Stimulated activated effector memory CD8-positive, alpha-beta T cell treated with anti-CD3 and anti-CD28 coated beads, Interleukin-12 subunit alpha, Interleukin-12 subunit beta, amount 100 ng/mL, for 72 hours (primary cell): ENCODE measurements around the gene WDR11.
A peak's percentile ranks its signal among the peaks of the same experiment; 100 is the strongest.

ENCODE experiments used
- ATAC-seq: fragments of 150-1000 bp; cut with Tn5 transposase; 2 replicates; pipeline ENCODE4 v1.10.0; 2021
- DNase-seq, 2 donors: peaks; one replicate each; pipeline ENCODE4 v3.0.0; 2021 to 2022; ENCODE audit warnings: low spot score in 2 of 2
- H3K27ac Mint-ChIP-seq: one replicate; pipeline ENCODE4 v1.8.0; 2022; ENCODE audit warnings: mild to moderate bottlenecking, mixed read lengths
- H3K36me3 Mint-ChIP-seq: one replicate; pipeline ENCODE4 v1.8.0; 2022; ENCODE audit warnings: mild to moderate bottlenecking, mixed read lengths
- H3K4me1 Mint-ChIP-seq: one replicate; pipeline ENCODE4 v1.8.0; 2022; ENCODE audit warnings: mixed read lengths
- H3K4me3 Mint-ChIP-seq: one replicate; pipeline ENCODE4 v1.8.0; 2022; ENCODE audit warnings: mild to moderate bottlenecking, mixed read lengths
- H3K9me3 Mint-ChIP-seq: one replicate; pipeline ENCODE4 v1.8.0; 2022; ENCODE audit warnings: mixed read lengths

Gene WDR11

DNA sequence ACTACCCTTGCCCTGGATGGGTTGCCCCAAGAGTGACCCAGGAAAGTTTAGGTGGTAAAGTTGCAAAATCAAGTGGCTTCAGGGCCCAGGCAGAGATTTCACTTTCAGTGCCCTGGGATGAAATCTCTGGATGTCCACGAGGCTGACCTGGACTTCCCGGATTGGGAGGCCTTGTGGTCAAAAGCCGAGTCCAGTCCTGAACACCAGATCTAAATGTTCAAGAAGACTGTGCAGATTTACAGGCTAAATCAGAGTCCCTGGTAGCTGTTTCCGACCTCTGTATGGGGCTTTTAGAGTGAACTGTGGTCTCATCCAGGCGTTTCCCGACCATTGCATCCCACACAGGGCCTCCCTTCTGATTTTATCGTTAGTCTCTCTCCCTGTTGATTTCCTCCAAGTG is 95.3 kb downstream of the WDR11 start:
- H3K36me3 Mint-ChIP-seq, result no peaks in the 10 kb centered on the region
- no peak for DNase-seq
- no peak overlapping the region for H3K4me3 Mint-ChIP-seq
- H3K4me1 Mint-ChIP-seq, result no peaks in the 10 kb centered on the region
- H3K27ac Mint-ChIP-seq, result no peak overlapping the region
- no peaks in the 10 kb centered on the region for H3K9me3 Mint-ChIP-seq
- ATAC-seq, result no peak

DNA sequence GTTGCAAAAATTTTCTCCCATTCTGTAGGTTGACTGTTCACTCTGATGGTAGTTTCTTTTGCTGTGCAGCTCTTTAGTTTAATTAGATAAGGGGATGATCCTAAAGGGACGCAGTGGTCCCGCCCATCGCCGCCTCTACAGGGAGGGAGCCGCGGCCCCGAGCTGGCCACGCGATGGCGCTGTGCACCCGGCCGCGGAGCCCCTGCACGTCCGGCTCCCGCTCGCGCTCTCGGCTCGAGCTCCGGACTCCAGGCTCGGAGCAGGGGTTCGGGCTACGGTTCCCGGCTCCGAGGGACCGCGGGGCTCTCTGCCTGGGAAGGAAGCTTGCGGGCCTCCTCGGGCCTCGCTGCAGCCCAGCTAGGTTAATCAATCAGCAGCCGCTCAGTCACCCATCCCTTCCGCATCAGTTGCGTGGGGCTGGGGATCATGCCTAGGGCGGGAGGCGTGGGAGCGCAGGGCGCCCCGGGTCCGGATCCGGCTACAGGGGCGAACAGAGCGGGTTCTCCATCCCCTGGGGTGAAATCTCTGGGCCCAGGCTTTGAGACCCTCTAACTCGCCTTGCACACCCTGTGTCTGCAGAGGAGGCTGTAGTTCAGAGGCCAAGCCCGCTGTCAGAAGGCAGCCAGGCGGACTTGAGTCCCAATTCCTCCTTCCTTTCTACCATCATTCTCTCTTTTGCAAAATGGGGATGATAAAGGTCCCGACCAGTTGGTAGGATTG is 97.9 kb downstream of the WDR11 start:
- H3K9me3 Mint-ChIP-seq, result no peaks in the 10 kb centered on the region
- no peaks in the 10 kb centered on the region for H3K4me1 Mint-ChIP-seq
- no peaks in the 10 kb centered on the region for H3K36me3 Mint-ChIP-seq
- peak overlapping the region; percentile 47 for H3K4me3 Mint-ChIP-seq
- H3K27ac Mint-ChIP-seq, result no peak overlapping the region
- ATAC-seq (peak; percentile 93), DNase-seq (peak; percentile 62 to 79)

DNA sequence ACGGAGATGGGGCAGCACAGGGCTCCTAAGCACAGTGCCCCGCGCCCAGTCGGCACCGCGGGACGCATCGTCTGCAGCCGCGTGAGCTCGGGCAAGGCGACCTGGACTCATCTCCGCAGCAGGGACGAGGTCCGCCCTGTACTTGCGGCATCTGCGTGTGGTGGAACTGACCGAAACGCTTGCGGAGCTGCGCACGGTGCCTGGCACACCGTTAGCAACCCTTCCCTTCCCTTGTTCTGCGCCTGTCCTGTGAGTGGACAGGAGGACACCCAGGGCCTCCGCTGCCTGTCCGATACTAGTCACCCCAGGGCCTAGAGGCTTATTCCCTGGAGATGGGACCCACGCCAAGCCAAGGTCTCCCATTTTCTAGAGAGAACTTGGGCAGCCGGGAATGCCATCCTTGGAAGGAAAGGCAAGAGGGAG is 98.5 kb downstream of the WDR11 start:
- ATAC-seq (peak; percentile 39), DNase-seq (no peak)
- Mint-ChIP-seq H3K4me3 (peak overlapping the region; percentile 47), H3K9me3 (no peaks in the 10 kb centered on the region), H3K4me1 (no peaks in the 10 kb centered on the region), H3K27ac (no peak overlapping the region), H3K36me3 (no peaks in the 10 kb centered on the region)

DNA sequence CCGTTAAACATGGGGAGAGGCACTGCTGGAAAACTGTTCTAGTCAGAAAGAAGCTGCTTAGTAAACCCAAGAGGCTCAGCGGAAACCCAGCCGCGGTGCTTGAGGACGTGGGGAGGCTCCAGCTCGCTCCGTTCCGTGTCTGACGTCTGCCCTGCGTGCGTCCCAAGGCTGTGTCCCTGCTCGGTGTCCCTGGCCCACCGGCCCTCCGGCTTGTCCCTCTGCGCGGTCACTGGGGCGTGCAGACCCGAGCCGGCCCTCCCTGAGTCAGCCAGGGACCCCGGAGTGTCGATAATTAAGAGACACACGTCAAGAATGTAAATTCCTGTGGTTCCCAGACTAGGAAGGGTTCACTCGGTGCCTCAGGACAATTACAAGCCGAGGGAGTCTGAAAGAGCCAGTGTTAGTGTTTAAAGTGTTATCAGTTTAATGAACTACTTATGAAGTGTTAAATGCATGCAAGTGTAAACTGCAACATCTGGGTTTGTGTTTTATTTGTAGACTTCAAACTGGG is 98.9 kb downstream of the WDR11 start:
- Mint-ChIP-seq H3K9me3 (no peaks in the 10 kb centered on the region), H3K4me3 (peak overlapping the region; percentile 47), H3K36me3 (no peaks in the 10 kb centered on the region), H3K27ac (no peak overlapping the region), H3K4me1 (no peaks in the 10 kb centered on the region)
- DNase-seq (no peak), ATAC-seq (no peak)

DNA sequence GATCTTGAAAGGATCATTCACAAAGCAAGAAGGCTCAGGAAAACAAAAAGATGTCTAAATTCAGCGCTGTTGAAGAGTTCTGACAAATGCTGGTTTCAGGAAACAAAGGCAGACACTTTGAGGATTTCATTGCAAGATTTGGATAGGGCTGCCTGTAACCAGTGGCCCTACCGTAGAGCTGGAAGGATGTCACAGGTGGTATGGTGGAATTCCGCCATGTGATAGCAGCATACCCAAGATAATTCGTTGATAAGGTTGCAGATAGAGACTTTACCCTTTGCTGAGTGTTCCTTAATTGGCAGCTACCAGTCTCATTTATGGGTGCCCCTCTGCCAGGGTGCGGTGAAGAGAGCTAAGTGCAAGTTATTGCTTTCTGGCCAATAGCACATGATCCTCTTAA is 100.1 kb downstream of the WDR11 start:
- Mint-ChIP-seq H3K27ac (no peak overlapping the region), H3K4me3 (no peak overlapping the region), H3K4me1 (no peaks in the 10 kb centered on the region), H3K36me3 (no peaks in the 10 kb centered on the region), H3K9me3 (no peaks in the 10 kb centered on the region)
- ATAC-seq, result no peak
- no peak for DNase-seq

DNA sequence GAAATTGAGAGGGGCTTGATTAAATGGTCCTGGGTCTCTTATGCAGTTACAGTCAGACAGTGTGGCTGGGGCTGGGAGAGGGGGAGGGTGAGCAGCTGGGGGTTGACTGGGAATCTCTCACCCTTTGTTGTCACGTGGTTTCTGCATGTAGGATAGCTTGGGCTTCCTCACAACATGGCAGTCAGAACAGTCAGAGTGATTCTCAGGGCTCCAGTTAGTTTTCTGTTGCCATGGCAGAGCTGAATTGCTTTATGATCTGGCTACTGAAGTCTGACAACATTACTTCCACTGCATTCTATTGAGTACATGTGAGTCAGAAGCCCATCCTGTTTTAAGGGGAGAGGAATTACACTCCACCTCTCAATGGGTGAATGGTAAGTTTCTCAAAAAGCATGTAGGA is 102.7 kb downstream of the WDR11 start:
- DNase-seq (no peak), ATAC-seq (no peak)
- Mint-ChIP-seq H3K4me3 (no peak overlapping the region), H3K4me1 (no peaks in the 10 kb centered on the region), H3K36me3 (no peaks in the 10 kb centered on the region), H3K9me3 (no peaks in the 10 kb centered on the region), H3K27ac (no peak overlapping the region)
